ENCODE results near the gene C4orf50.

DNA sequence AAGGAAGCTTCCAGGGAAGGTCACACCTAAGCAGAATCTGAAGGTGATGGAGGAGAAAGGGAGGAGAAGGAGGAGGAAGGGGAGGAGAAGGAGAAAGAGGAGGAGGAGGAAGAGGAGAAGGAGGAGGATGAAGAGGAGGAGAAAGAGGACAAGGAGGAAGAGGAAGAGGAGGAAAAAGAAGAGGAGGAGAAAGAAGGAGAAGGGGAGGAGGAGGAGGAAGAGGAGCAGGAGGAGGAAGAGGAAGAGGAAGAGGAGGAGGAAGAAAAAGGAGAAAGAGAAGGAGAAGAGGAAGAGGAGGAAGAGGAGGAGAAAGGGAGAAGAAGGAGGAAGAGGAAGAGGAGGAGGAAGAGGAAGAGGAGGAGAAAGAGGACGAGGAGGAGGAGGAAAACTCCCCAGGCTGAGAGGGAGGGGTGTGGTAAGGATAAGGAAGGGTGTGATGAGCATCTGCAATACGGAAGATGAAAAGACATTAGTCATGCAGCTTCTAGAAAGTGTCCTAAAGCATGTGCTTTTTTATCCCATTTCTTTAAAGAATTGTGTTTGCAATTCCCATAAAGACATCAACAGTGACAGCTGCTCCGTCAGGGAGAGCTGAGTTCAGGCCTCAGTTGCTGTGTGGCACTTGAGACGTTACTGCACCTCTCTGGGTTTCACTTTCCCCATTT, 166.5 kb downstream of the C4orf50 start:
- TF ChIP-seq, protein P1, sequence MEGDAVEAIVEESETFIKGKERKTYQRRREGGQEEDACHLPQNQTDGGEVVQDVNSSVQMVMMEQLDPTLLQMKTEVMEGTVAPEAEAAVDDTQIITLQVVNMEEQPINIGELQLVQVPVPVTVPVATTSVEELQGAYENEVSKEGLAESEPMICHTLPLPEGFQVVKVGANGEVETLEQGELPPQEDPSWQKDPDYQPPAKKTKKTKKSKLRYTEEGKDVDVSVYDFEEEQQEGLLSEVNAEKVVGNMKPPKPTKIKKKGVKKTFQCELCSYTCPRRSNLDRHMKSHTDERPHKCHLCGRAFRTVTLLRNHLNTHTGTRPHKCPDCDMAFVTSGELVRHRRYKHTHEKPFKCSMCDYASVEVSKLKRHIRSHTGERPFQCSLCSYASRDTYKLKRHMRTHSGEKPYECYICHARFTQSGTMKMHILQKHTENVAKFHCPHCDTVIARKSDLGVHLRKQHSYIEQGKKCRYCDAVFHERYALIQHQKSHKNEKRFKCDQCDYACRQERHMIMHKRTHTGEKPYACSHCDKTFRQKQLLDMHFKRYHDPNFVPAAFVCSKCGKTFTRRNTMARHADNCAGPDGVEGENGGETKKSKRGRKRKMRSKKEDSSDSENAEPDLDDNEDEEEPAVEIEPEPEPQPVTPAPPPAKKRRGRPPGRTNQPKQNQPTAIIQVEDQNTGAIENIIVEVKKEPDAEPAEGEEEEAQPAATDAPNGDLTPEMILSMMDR (IDR thresholded peaks at IDR 0.05; ENCODE audit: borderline replicate concordance, extremely low read depth, low read length, poor library complexity, severe bottlenecking) = no peak
- no peak for TF ChIP-seq EZH2 (IDR thresholded peaks at IDR 0.05; ENCODE audit: borderline replicate concordance, low read depth, low read length, severe bottlenecking)

Measured in DND-41 (cell line).